Central memory CD8-positive, alpha-beta T cell (primary cell): ENCODE measurements around the gene BDKRB1.
A peak's percentile ranks its signal among the peaks of the same experiment; 100 is the strongest.

ENCODE experiments used
- ATAC-seq: fragments of 150-1000 bp; cut with Tn5 transposase; replicated peaks from 2 replicates; pipeline ENCODE4 v1.10.0; 2022; ENCODE audit warnings: mild to moderate bottlenecking, moderate FRiP score, moderate number of reproducible peaks; ENCODE audit not compliant: poor library complexity, severe bottlenecking; ENCODE audit errors: extremely low read depth
- DNase-seq, 2 donors: peaks; one replicate each; pipeline ENCODE4 v3.0.0; 2021; ENCODE audit warnings: low spot score in 2 of 2
- H3K27ac Mint-ChIP-seq: one replicate; pipeline ENCODE4 v1.8.0; 2022; ENCODE audit warnings: low read depth, mild to moderate bottlenecking, moderate library complexity, mixed read lengths
- H3K27me3 Mint-ChIP-seq: one replicate; pipeline ENCODE4 v1.8.0; 2022; ENCODE audit warnings: mixed read lengths
- H3K36me3 Mint-ChIP-seq: one replicate; pipeline ENCODE4 v1.8.0; 2022; ENCODE audit warnings: mild to moderate bottlenecking, moderate library complexity, mixed read lengths; ENCODE audit not compliant: insufficient read depth
- H3K4me1 Mint-ChIP-seq: one replicate; pipeline ENCODE4 v1.8.0; 2022; ENCODE audit warnings: mixed read lengths
- H3K4me3 Mint-ChIP-seq: one replicate; pipeline ENCODE4 v1.8.0; 2022; ENCODE audit warnings: mild to moderate bottlenecking, moderate library complexity, mixed read lengths
- H3K9me3 Mint-ChIP-seq: one replicate; pipeline ENCODE4 v1.8.0; 2022; ENCODE audit warnings: mixed read lengths

The BDKRB1 gene

GRCh38 chr14:96255501-96256366 is at the start of gene BDKRB1:
BDKRB1 (plus strand) TSS chr14:96256210; CDS start chr14:96263683, 7,473 bp downstream.
- no peaks in the 10 kb centered on the region for H3K36me3 Mint-ChIP-seq
- H3K27ac Mint-ChIP-seq = no peak within 1 kb of the TSS
- DNase-seq (no peak), ATAC-seq (no peak)
- H3K4me3 Mint-ChIP-seq = no peak within 1 kb of the TSS
- no peaks in the 10 kb centered on the region for H3K9me3 Mint-ChIP-seq
- no peaks in the 10 kb centered on the region for H3K4me1 Mint-ChIP-seq
- peaks cover 69% of the 10 kb centered on the region for H3K27me3 Mint-ChIP-seq

- Mint-ChIP-seq H3K4me1 (no peaks in the 10 kb centered on the region), H3K27ac (no peak overlapping the region), H3K36me3 (peaks cover 1% of the 10 kb centered on the region), H3K4me3 (no peak overlapping the region), H3K27me3 (peaks cover 94% of the 10 kb centered on the region), H3K9me3 (no peaks in the 10 kb centered on the region)
- no peak for DNase-seq
- ATAC-seq = no peak
These were observed 49.5 kb upstream of the BDKRB1 start for GRCh38 chr14:96206461-96206860.

- Mint-ChIP-seq H3K4me3 (no peak overlapping the region), H3K36me3 (peaks cover 1% of the 10 kb centered on the region), H3K27ac (no peak overlapping the region), H3K9me3 (peaks cover 6% of the 10 kb centered on the region), H3K27me3 (peaks cover 94% of the 10 kb centered on the region), H3K4me1 (no peaks in the 10 kb centered on the region)
- ATAC-seq (no peak), DNase-seq (no peak)
These were observed 48.3 kb upstream of the BDKRB1 start for GRCh38 chr14:96207686-96208085.

- no peak overlapping the region for H3K4me3 Mint-ChIP-seq
- H3K27ac Mint-ChIP-seq = peak overlapping the region; percentile 22
- H3K36me3 Mint-ChIP-seq = peaks cover 1% of the 10 kb centered on the region
- H3K9me3 Mint-ChIP-seq = peaks cover 6% of the 10 kb centered on the region
- H3K4me1 Mint-ChIP-seq = no peaks in the 10 kb centered on the region
- ATAC-seq (no peak), DNase-seq (no peak)
- peaks cover 93% of the 10 kb centered on the region for H3K27me3 Mint-ChIP-seq
These were observed 47.3 kb upstream of the BDKRB1 start for GRCh38 chr14:96208739-96209138.

- H3K9me3 Mint-ChIP-seq = peaks cover 6% of the 10 kb centered on the region
- peaks cover 1% of the 10 kb centered on the region for H3K36me3 Mint-ChIP-seq
- H3K27ac Mint-ChIP-seq = no peak overlapping the region
- ATAC-seq = no peak
- no peak overlapping the region for H3K4me3 Mint-ChIP-seq
- DNase-seq = no peak
- no peaks in the 10 kb centered on the region for H3K4me1 Mint-ChIP-seq
- peaks cover 87% of the 10 kb centered on the region for H3K27me3 Mint-ChIP-seq
These were observed 43.9 kb upstream of the BDKRB1 start for GRCh38 chr14:96212140-96212539.

- Mint-ChIP-seq H3K27ac (no peak overlapping the region), H3K4me3 (no peak overlapping the region), H3K36me3 (peaks cover 1% of the 10 kb centered on the region), H3K9me3 (peaks cover 6% of the 10 kb centered on the region), H3K27me3 (peaks cover 82% of the 10 kb centered on the region), H3K4me1 (no peaks in the 10 kb centered on the region)
- DNase-seq (no peak), ATAC-seq (no peak)
These were observed 43.1 kb upstream of the BDKRB1 start for GRCh38 chr14:96212896-96213295.

- H3K27ac Mint-ChIP-seq = no peak overlapping the region
- no peak for ATAC-seq
These were observed 42.0 kb upstream of the BDKRB1 start for GRCh38 chr14:96213871-96214465.

GRCh38 chr14:96214793-96215192 is 41.2 kb upstream of the BDKRB1 start:
- Mint-ChIP-seq H3K9me3 (peaks cover 6% of the 10 kb centered on the region), H3K27ac (no peak overlapping the region), H3K4me3 (no peak overlapping the region), H3K27me3 (peaks cover 74% of the 10 kb centered on the region), H3K36me3 (no peaks in the 10 kb centered on the region), H3K4me1 (no peaks in the 10 kb centered on the region)
- no peak for ATAC-seq
- no peak for DNase-seq

More at GRCh38 chr14:96213871-96214465, 42.0 kb upstream of the BDKRB1 start:
- H3K36me3 Mint-ChIP-seq = no peaks in the 10 kb centered on the region
- H3K4me3 Mint-ChIP-seq = no peak overlapping the region
- H3K9me3 Mint-ChIP-seq = peaks cover 6% of the 10 kb centered on the region
- H3K4me1 Mint-ChIP-seq = no peaks in the 10 kb centered on the region
- H3K27me3 Mint-ChIP-seq = peaks cover 76% of the 10 kb centered on the region
- no peak for DNase-seq

GRCh38 chr14:96215452-96216244 is 40.4 kb upstream of the BDKRB1 start:
- H3K27me3 Mint-ChIP-seq = peaks cover 74% of the 10 kb centered on the region
- ATAC-seq (no peak), DNase-seq (no peak)
- H3K36me3 Mint-ChIP-seq = no peaks in the 10 kb centered on the region
- H3K9me3 Mint-ChIP-seq = peaks cover 6% of the 10 kb centered on the region
- no peaks in the 10 kb centered on the region for H3K4me1 Mint-ChIP-seq
- no peak overlapping the region for H3K27ac Mint-ChIP-seq
- H3K4me3 Mint-ChIP-seq = no peak overlapping the region

GRCh38 chr14:96216627-96217026 is 39.4 kb upstream of the BDKRB1 start:
- Mint-ChIP-seq H3K27ac (no peak overlapping the region), H3K36me3 (no peaks in the 10 kb centered on the region), H3K27me3 (peaks cover 74% of the 10 kb centered on the region), H3K4me3 (no peak overlapping the region), H3K9me3 (peaks cover 6% of the 10 kb centered on the region), H3K4me1 (no peaks in the 10 kb centered on the region)
- DNase-seq (no peak), ATAC-seq (no peak)

- no peak for ATAC-seq
These were observed 38.6 kb upstream of the BDKRB1 start for GRCh38 chr14:96217376-96217913.

GRCh38 chr14:96221109-96221650 is 34.8 kb upstream of the BDKRB1 start:
- Mint-ChIP-seq H3K9me3 (no peaks in the 10 kb centered on the region), H3K27me3 (peaks cover 73% of the 10 kb centered on the region), H3K4me1 (no peaks in the 10 kb centered on the region), H3K27ac (no peak overlapping the region), H3K4me3 (no peak overlapping the region), H3K36me3 (no peaks in the 10 kb centered on the region)
- ATAC-seq = no peak
- no peak for DNase-seq

More at GRCh38 chr14:96217376-96217913, 38.6 kb upstream of the BDKRB1 start:
- Mint-ChIP-seq H3K4me1 (no peaks in the 10 kb centered on the region), H3K27ac (no peak overlapping the region), H3K36me3 (no peaks in the 10 kb centered on the region), H3K9me3 (peaks cover 2% of the 10 kb centered on the region), H3K4me3 (no peak overlapping the region), H3K27me3 (peaks cover 74% of the 10 kb centered on the region)
- no peak for DNase-seq
